Activated T-helper 17 cell treated with anti-CD3 and anti-CD28 coated beads, Interleukin-2, amount 50 U/mL, for 72 hours (primary cell): ENCODE data around the gene APOBEC2. TPM values are rescaled to one million over a fixed set of nuclear protein-coding genes. Genes with fewer than 3 reads are reported as not detected.

Experiments
- ATAC-seq: fragments of 150-1000 bp; cut with Tn5 transposase; replicated peaks from 2 replicates; pipeline ENCODE4 v1.10.0; 2021; ENCODE audit warnings: mild to moderate bottlenecking, moderate library complexity
- H3K27ac Mint-ChIP-seq: one replicate; pipeline ENCODE4 v1.8.0; 2022; ENCODE audit warnings: mixed read lengths
- H3K27me3 Mint-ChIP-seq: one replicate; pipeline ENCODE4 v1.8.0; 2022; ENCODE audit warnings: mixed read lengths
- H3K36me3 Mint-ChIP-seq: one replicate; pipeline ENCODE4 v1.8.0; 2022; ENCODE audit warnings: low read depth, mild to moderate bottlenecking, mixed read lengths
- H3K4me1 Mint-ChIP-seq: one replicate; pipeline ENCODE4 v1.8.0; 2022; ENCODE audit warnings: mixed read lengths
- H3K4me3 Mint-ChIP-seq: one replicate; pipeline ENCODE4 v1.8.0; 2022; ENCODE audit warnings: mild to moderate bottlenecking, mixed read lengths
- H3K9me3 Mint-ChIP-seq: one replicate; pipeline ENCODE4 v1.8.0; 2022; ENCODE audit warnings: mixed read lengths
- total RNA-seq, 2 donors: library from RNA; stranded (reverse); gene quantifications; one replicate each; pipeline ENCODE4 v1.2.3, GENCODE V29; 2022

APOBEC2 gene
- total RNA-seq, 2 donors from 2014 or later, result not detected

GRCh38 chr6:41027799-41028560 is 25.0 kb upstream of the APOBEC2 start:
- peak; percentile 89 for ATAC-seq
- Mint-ChIP-seq H3K4me1 (peaks cover 18% of the 10 kb centered on the region), H3K36me3 (no peaks in the 10 kb centered on the region), H3K27ac (peak overlapping the region; percentile 59), H3K27me3 (no peaks in the 10 kb centered on the region), H3K9me3 (no peaks in the 10 kb centered on the region), H3K4me3 (peak overlapping the region; percentile 81)

- H3K36me3 Mint-ChIP-seq, result no peaks in the 10 kb centered on the region
Observed at GRCh38 chr6:41028561-41029412, 24.2 kb upstream of the APOBEC2 start.

GRCh38 chr6:41032830-41033229 is 20.2 kb upstream of the APOBEC2 start:
- H3K9me3 Mint-ChIP-seq, result no peaks in the 10 kb centered on the region
- no peak for ATAC-seq
- H3K4me3 Mint-ChIP-seq, result no peak overlapping the region
- H3K27ac Mint-ChIP-seq, result peak overlapping the region; percentile 14
- peaks cover 9% of the 10 kb centered on the region for H3K4me1 Mint-ChIP-seq
- no peaks in the 10 kb centered on the region for H3K27me3 Mint-ChIP-seq
- no peaks in the 10 kb centered on the region for H3K36me3 Mint-ChIP-seq

More at GRCh38 chr6:41028561-41029412, 24.2 kb upstream of the APOBEC2 start:
- H3K4me1 Mint-ChIP-seq, result peaks cover 18% of the 10 kb centered on the region
- H3K9me3 Mint-ChIP-seq, result no peaks in the 10 kb centered on the region
- peak; percentile 63 for ATAC-seq
- peak overlapping the region; percentile 59 for H3K27ac Mint-ChIP-seq
- no peaks in the 10 kb centered on the region for H3K27me3 Mint-ChIP-seq
- peak overlapping the region; percentile 81 for H3K4me3 Mint-ChIP-seq

DNA sequence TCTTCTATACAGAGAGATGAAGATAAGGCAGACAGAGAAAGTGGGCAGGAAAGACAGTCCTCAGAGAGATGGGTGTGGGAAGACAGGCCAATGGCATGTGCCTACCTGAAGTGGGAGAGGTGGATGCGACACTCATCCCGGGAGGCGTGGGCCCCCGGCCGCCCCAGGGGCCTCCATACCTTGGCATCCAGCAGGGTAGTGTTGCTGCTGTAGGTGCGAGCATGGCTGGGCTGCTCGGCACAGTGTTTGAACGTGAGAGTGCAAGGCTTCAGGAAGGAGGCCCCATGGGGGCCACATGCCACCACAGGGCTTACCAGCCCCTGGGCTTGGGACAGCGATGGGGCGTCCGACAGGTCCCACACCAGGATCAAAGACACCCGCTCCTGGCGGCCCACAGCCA is 19.2 kb upstream of the APOBEC2 start:
- H3K27me3 Mint-ChIP-seq, result no peaks in the 10 kb centered on the region
- H3K4me3 Mint-ChIP-seq, result no peak overlapping the region
- no peak overlapping the region for H3K27ac Mint-ChIP-seq
- no peak for ATAC-seq
- H3K4me1 Mint-ChIP-seq, result peaks cover 6% of the 10 kb centered on the region
- no peaks in the 10 kb centered on the region for H3K36me3 Mint-ChIP-seq
- no peaks in the 10 kb centered on the region for H3K9me3 Mint-ChIP-seq

- Mint-ChIP-seq H3K36me3 (no peaks in the 10 kb centered on the region), H3K27me3 (no peaks in the 10 kb centered on the region), H3K27ac (no peak overlapping the region), H3K9me3 (no peaks in the 10 kb centered on the region), H3K4me1 (no peaks in the 10 kb centered on the region), H3K4me3 (no peak overlapping the region)
- no peak for ATAC-seq
Observed at GRCh38 chr6:41036186-41036585, 16.8 kb upstream of the APOBEC2 start.

DNA sequence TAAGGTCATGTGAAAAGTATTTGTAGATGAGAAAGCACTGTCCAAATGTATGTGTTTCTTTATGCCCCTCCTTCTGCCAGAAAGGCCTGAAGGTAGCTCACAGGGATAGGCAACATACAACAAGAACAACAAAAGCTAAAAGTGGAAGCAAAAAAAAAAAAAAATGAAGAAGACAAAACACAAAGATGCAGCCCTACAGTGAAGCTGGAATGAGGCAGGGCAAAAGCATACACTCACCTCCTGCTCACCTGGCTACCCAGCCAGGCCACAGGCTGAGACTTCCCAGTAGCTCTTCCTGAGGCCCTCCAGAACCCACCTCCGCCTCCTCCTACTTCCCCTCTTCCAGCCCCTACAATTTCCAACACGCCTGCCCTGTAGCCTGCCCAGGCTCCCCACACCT is 16.4 kb upstream of the APOBEC2 start:
- H3K27me3 Mint-ChIP-seq, result no peaks in the 10 kb centered on the region
- no peaks in the 10 kb centered on the region for H3K36me3 Mint-ChIP-seq
- ATAC-seq, result no peak
- H3K4me3 Mint-ChIP-seq, result no peak overlapping the region
- H3K4me1 Mint-ChIP-seq, result no peaks in the 10 kb centered on the region
- no peak overlapping the region for H3K27ac Mint-ChIP-seq
- no peaks in the 10 kb centered on the region for H3K9me3 Mint-ChIP-seq

GRCh38 chr6:41037107-41037900 is 15.7 kb upstream of the APOBEC2 start:
- H3K9me3 Mint-ChIP-seq, result no peaks in the 10 kb centered on the region
- no peak overlapping the region for H3K27ac Mint-ChIP-seq
- H3K27me3 Mint-ChIP-seq, result no peaks in the 10 kb centered on the region
- H3K36me3 Mint-ChIP-seq, result no peaks in the 10 kb centered on the region
- H3K4me3 Mint-ChIP-seq, result no peak overlapping the region
- no peak for ATAC-seq
- H3K4me1 Mint-ChIP-seq, result no peaks in the 10 kb centered on the region

- Mint-ChIP-seq H3K36me3 (no peaks in the 10 kb centered on the region), H3K4me1 (no peaks in the 10 kb centered on the region), H3K27me3 (no peaks in the 10 kb centered on the region), H3K27ac (peak overlapping the region; percentile 36), H3K4me3 (no peak overlapping the region), H3K9me3 (no peaks in the 10 kb centered on the region)
- ATAC-seq, result no peak
Observed at GRCh38 chr6:41038205-41038604, 14.8 kb upstream of the APOBEC2 start.

DNA sequence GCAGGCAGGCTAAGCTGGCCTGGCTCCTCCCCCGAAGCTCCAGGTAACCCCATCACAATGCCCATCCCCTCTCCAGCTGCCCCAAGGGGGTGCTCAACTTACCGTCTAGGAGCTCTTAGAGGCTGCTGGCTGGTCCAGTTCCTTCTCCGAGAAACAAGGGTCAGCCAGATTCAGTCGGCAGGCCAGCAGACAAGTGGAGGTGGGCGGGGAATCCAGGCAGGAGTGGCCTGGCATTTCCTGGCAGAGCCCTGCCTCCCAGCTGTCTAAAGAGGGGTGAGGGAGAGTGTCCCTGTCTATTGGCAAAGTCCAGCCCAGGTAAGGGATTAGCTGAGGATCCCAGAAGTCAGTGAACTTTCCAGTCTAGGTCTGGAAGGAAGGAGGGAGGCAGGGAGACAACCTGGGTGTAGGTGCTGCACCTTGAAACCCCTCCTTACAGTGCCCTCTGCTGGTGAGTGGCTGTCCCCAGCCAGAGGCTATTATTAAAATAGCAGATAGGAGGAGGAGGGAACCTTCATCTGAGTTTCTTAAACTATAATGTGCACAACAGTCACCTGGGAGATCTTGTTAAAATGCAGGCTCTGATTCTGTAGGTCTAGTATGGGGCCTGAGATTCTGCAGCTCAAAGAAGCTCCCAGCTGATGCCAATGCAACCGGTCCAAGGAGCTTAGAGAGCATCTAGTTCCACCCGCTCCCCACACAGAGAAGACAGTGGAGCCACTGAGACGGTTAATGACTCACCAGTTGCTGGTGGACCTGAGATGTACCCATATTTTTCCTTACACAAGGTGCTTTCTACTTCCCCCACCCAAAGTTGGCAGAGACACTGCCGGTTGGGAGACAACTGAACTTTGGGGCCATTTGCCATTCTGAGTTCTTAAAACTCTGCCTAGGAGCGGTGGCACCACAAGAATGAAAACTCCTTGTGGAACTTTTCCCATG is 13.7 kb upstream of the APOBEC2 start, which contains the start of gene UNC5CL:
TSS of gene UNC5CL (minus strand) at position 162 of the 939 bp plus-strand sequence. CDS start 4,147 bp downstream, outside the sequence.
- Mint-ChIP-seq H3K4me3 (no peak within 1 kb of the TSS), H3K27ac (peak within 1 kb of the TSS; percentile 36), H3K4me1 (no peaks in the 10 kb centered on the region), H3K27me3 (no peaks in the 10 kb centered on the region), H3K9me3 (no peaks in the 10 kb centered on the region), H3K36me3 (no peaks in the 10 kb centered on the region)
- peak; percentile 65 for ATAC-seq

- peak; percentile 64 for ATAC-seq
- Mint-ChIP-seq H3K27me3 (no peaks in the 10 kb centered on the region), H3K27ac (peak overlapping the region; percentile 17), H3K4me3 (no peak overlapping the region), H3K36me3 (no peaks in the 10 kb centered on the region), H3K4me1 (no peaks in the 10 kb centered on the region), H3K9me3 (no peaks in the 10 kb centered on the region)
Observed at GRCh38 chr6:41040101-41040939, 12.7 kb upstream of the APOBEC2 start.

DNA sequence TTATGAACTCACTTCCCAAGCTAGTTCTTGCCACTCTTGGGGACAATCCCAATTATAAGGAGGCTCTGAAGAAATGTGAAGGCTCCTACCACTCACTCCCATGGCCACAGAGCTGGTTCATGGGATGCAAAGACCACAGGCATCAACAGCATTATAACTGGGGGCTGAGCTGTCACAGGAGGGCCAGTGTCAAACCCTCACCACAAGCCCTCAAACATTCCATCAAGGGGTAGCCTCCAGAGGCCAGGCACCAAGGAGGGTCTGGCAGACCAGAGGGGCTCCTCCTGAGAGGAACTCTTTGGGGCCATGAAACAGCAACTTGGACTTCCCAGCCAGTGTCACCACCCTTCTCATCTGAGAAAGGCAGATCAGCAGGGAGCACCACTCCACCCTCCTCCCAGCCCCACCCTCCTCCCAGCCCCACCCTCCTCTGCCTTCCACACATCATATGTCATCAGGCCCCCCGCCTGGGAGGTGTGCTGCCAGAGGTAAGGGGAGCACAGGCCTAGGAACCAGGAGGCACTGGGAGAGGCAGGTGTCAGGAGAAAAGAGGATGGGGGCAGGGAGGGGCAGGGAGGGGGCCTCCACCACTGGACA is 12.0 kb upstream of the APOBEC2 start:
- H3K27me3 Mint-ChIP-seq, result no peaks in the 10 kb centered on the region
- no peaks in the 10 kb centered on the region for H3K36me3 Mint-ChIP-seq
- H3K9me3 Mint-ChIP-seq, result no peaks in the 10 kb centered on the region
- H3K27ac Mint-ChIP-seq, result peak overlapping the region; percentile 17
- H3K4me1 Mint-ChIP-seq, result no peaks in the 10 kb centered on the region
- no peak for ATAC-seq
- H3K4me3 Mint-ChIP-seq, result no peak overlapping the region

- Mint-ChIP-seq H3K27ac (no peak within 1 kb of the TSS), H3K27me3 (no peaks in the 10 kb centered on the region), H3K4me3 (no peak within 1 kb of the TSS), H3K36me3 (no peaks in the 10 kb centered on the region), H3K4me1 (no peaks in the 10 kb centered on the region), H3K9me3 (no peaks in the 10 kb centered on the region)
- no peak for ATAC-seq
Observed at GRCh38 chr6:41042226-41043055, 10.6 kb upstream of the APOBEC2 start, which contains the start of gene TSPO2. Gene TSPO2 (plus strand): TSS chr6:41042467. CDS start chr6:41042986, 519 bp downstream.
